GM12873 (cell line): ENCODE data around the gene OBP2A.

Experiments
- CTCF ChIP-seq: IDR thresholded peaks from 2 replicates; pipeline ENCODE4 v1.5.1; 2012; ENCODE audit warnings: low read depth, mild to moderate bottlenecking, moderate library complexity, low read length, control low read depth; ENCODE audit not compliant: insufficient read depth; ENCODE audit errors: missing control alignments

The OBP2A gene

GRCh38 chr9:135586601-135587109 lies 40.7 kb downstream of the OBP2A start:
- no peak for TF ChIP-seq CTCF

GRCh38 chr9:135587658-135588057 lies 41.7 kb downstream of the OBP2A start:
- TF ChIP-seq CTCF, result no peak

DNA sequence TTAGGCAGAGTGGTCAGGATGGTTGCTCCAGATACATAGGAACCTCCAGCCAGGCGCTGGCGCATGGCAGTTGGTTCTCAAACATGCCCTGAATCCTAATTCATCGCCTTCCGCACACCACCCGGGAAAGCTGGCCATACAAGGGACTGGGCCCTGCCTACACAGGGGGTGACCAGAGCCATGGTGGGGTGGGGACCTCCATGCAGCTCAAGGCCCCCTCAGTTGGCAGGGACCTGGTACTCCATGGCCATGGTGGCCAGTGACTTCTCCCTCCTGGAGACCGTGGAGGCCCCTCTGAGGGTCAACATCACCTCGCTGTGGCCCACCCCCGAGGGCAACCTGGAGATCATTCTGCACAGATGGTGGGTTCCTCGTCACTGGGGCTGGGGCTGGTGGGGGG lies 42.4 kb downstream of the OBP2A start:
- TF ChIP-seq CTCF, result no peak

GRCh38 chr9:135588886-135589595 lies 43.1 kb downstream of the OBP2A start:
- TF ChIP-seq CTCF, result no peak

- no peak for TF ChIP-seq CTCF
These were observed 43.9 kb downstream of the OBP2A start for GRCh38 chr9:135589596-135590485.

DNA sequence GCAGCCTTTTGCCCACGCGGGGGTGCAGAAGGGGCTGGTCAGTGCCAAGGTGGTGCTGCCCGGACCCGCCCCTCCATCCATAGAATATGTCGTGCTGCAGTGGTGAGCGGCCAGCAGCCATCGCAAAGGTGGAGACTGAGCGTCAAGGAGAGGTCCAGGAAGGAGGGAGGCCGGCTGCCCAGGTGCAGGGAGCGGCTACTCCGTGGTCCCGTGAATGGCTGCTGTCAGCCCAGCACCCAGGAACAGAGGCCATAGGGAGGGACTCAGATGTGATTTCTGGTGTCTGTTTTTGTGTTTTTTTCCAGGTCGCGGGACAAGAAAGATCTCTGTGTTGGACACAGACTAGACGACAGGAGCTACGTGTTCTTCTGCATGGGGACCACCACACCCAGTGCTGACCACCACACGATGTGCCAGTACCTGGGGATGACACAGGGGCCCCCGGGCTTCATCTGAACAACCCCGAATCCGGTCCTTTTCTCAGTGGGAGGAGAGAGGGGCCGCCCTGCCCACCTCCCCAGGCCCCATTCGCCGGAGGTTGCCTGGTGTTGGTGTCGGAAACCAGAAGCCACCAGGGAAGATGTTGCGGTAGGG lies 44.7 kb downstream of the OBP2A start:
- TF ChIP-seq CTCF, result no peak
